Subcutaneous abdominal adipose tissue (tissue), 5 donors: Measurements from ENCODE around the gene SLAMF7.
"Not testable (repeated sequence)": the region's sequence is repeated elsewhere in the genome, so short reads cannot be mapped to it uniquely, and the experiment has no call there.

Source experiments
- H3K27ac ChIP-seq: one replicate; pipeline ENCODE4 v1.7.0; 2013; ENCODE audit warnings: low read depth, mild to moderate bottlenecking, inconsistent platforms, low read length, moderate library complexity
- H3K27me3 ChIP-seq, 5 donors: one replicate each; pipeline ENCODE4 v1.7.0; 2013; ENCODE audit warnings: low read length in 5 of 5, inconsistent platforms in 1 of 5; ENCODE audit not compliant: control insufficient read depth in 5 of 5, insufficient read depth in 4 of 5
- H3K36me3 ChIP-seq, 5 donors: one replicate each; pipeline ENCODE4 v1.7.0; 2013; ENCODE audit warnings: low read length in 5 of 5; ENCODE audit not compliant: control insufficient read depth in 5 of 5, insufficient read depth in 5 of 5
- H3K4me1 ChIP-seq, 5 donors: one replicate each; pipeline ENCODE4 v1.7.0; 2013; ENCODE audit warnings: low read length in 5 of 5, mild to moderate bottlenecking in 3 of 5, moderate library complexity in 1 of 5; ENCODE audit not compliant: control insufficient read depth in 5 of 5, insufficient read depth in 5 of 5
- H3K4me3 ChIP-seq, 5 donors: one replicate each; pipeline ENCODE4 v1.7.0; 2013; ENCODE audit warnings: low read length in 5 of 5, low read depth in 1 of 5
- H3K9ac ChIP-seq, 5 donors: one replicate each; pipeline ENCODE4 v1.7.0; 2013; ENCODE audit warnings: low read length in 5 of 5, mild to moderate bottlenecking in 4 of 5, moderate library complexity in 3 of 5
- H3K9me3 ChIP-seq, 5 donors: one replicate each; pipeline ENCODE4 v1.7.0; 2013; ENCODE audit warnings: low read length in 5 of 5; ENCODE audit not compliant: control insufficient read depth in 5 of 5
- donor health status: healthy.
- donor health status: healthy.
- donor health status: healthy.
- donor health status: healthy.
- donor health status: healthy.

SLAMF7 gene

GRCh38 chr1:160718210-160718609 is 20.8 kb upstream of the SLAMF7 start:
- no peaks in the 10 kb centered on the region for H3K9me3 ChIP-seq
- peaks cover 0 to 4% (median 0%) of the 10 kb centered on the region in 5 donors for H3K4me1 ChIP-seq
- H3K4me3 ChIP-seq: no peak overlapping the region
- no peaks in the 10 kb centered on the region for H3K36me3 ChIP-seq
- no peak overlapping the region for H3K27ac ChIP-seq
- H3K9ac ChIP-seq: no peak overlapping the region
- H3K27me3 ChIP-seq: no peaks in the 10 kb centered on the region

- Histone ChIP-seq H3K9me3 (no peaks in the 10 kb centered on the region), H3K27ac (no peak overlapping the region), H3K4me1 (peaks cover 0 to 4% (median 0%) of the 10 kb centered on the region in 5 donors), H3K4me3 (no peak overlapping the region), H3K27me3 (no peaks in the 10 kb centered on the region), H3K9ac (no peak overlapping the region), H3K36me3 (no peaks in the 10 kb centered on the region)
Measured at GRCh38 chr1:160720356-160721085, 18.5 kb upstream of the SLAMF7 start.

- no peak overlapping the region for H3K4me3 ChIP-seq
- no peaks in the 10 kb centered on the region for H3K27me3 ChIP-seq
- no peaks in the 10 kb centered on the region for H3K9me3 ChIP-seq
- H3K27ac ChIP-seq: no peak overlapping the region
- no peaks in the 10 kb centered on the region for H3K36me3 ChIP-seq
- peaks cover 0 to 8% (median 4%) of the 10 kb centered on the region in 5 donors for H3K4me1 ChIP-seq
- no peak overlapping the region for H3K9ac ChIP-seq
Measured at GRCh38 chr1:160721473-160721872, 17.6 kb upstream of the SLAMF7 start.

GRCh38 chr1:160722726-160723125 is 16.3 kb upstream of the SLAMF7 start:
- Histone ChIP-seq H3K36me3 (no peaks in the 10 kb centered on the region), H3K9ac (no peak overlapping the region), H3K4me1 (peaks cover 0 to 15% (median 11%) of the 10 kb centered on the region in 5 donors), H3K27ac (no peak overlapping the region), H3K9me3 (no peaks in the 10 kb centered on the region), H3K4me3 (no peak overlapping the region), H3K27me3 (no peaks in the 10 kb centered on the region)

- Histone ChIP-seq H3K4me1 (peaks cover 0 to 15% (median 11%) of the 10 kb centered on the region in 5 donors), H3K36me3 (no peaks in the 10 kb centered on the region), H3K9me3 (no peaks in the 10 kb centered on the region), H3K27ac (no peak overlapping the region), H3K4me3 (no peak overlapping the region), H3K9ac (no peak overlapping the region), H3K27me3 (no peaks in the 10 kb centered on the region)
Measured at GRCh38 chr1:160723332-160723731, 15.7 kb upstream of the SLAMF7 start.

- H3K9me3 ChIP-seq: no peaks in the 10 kb centered on the region
- H3K27me3 ChIP-seq: no peaks in the 10 kb centered on the region
- H3K36me3 ChIP-seq: no peaks in the 10 kb centered on the region
- H3K9ac ChIP-seq: no peak overlapping the region
- H3K4me1 ChIP-seq: peaks cover 0 to 15% (median 11%) of the 10 kb centered on the region in 5 donors
- H3K27ac ChIP-seq: no peak overlapping the region
- H3K4me3 ChIP-seq: no peak overlapping the region
Measured at GRCh38 chr1:160724465-160725242, 14.4 kb upstream of the SLAMF7 start.

- Histone ChIP-seq H3K4me1 (peaks cover 0 to 15% (median 7%) of the 10 kb centered on the region in 5 donors), H3K27me3 (no peaks in the 10 kb centered on the region), H3K36me3 (no peaks in the 10 kb centered on the region), H3K27ac (no peak overlapping the region), H3K4me3 (peak overlapping the region in 1 of 5 donors; percentile 22), H3K9ac (no peak overlapping the region), H3K9me3 (no peaks in the 10 kb centered on the region)
Measured at GRCh38 chr1:160726114-160726497, 12.9 kb upstream of the SLAMF7 start.

- Histone ChIP-seq H3K9me3 (no peaks in the 10 kb centered on the region), H3K36me3 (no peaks in the 10 kb centered on the region), H3K9ac (no peak overlapping the region)
Measured at GRCh38 chr1:160726498-160727315, 12.3 kb upstream of the SLAMF7 start.

GRCh38 chr1:160727316-160727640 is 11.8 kb upstream of the SLAMF7 start:
- no peak overlapping the region for H3K4me3 ChIP-seq
- no peaks in the 10 kb centered on the region for H3K27me3 ChIP-seq
- no peaks in the 10 kb centered on the region for H3K9me3 ChIP-seq
- no peaks in the 10 kb centered on the region for H3K36me3 ChIP-seq
- no peak overlapping the region for H3K9ac ChIP-seq
- peaks cover 0 to 15% (median 7%) of the 10 kb centered on the region in 5 donors for H3K4me1 ChIP-seq
- no peak overlapping the region for H3K27ac ChIP-seq

More at GRCh38 chr1:160726498-160727315, 12.3 kb upstream of the SLAMF7 start:
- Histone ChIP-seq H3K27me3 (no peaks in the 10 kb centered on the region), H3K4me3 (peak overlapping the region in 1 of 5 donors; percentile 22), H3K27ac (no peak overlapping the region), H3K4me1 (peaks cover 0 to 15% (median 7%) of the 10 kb centered on the region in 5 donors)

- not testable (repeated sequence) for H3K9me3 ChIP-seq, H3K36me3 ChIP-seq, H3K27ac ChIP-seq, H3K27me3 ChIP-seq, H3K9ac ChIP-seq, H3K4me1 ChIP-seq, H3K4me3 ChIP-seq
Measured at GRCh38 chr1:160731564-160731963, 7.5 kb upstream of the SLAMF7 start.
